Tibial artery (tissue), 4 donors: ENCODE results near the gene MYBBP1A.

Source experiments
- DNase-seq, 2 donors: peaks; one replicate each; pipeline ENCODE4 v3.0.0-alpha.2; 2019
- H3K27ac ChIP-seq, 2 donors: fragments of 200-600 bp; sonication (generic) in 1 of 2; 1 replicate in 1 of 2; 2 replicates in 1 of 2; pipeline ENCODE4 v1.5.1; 2018 to 2019; ENCODE audit warnings: mild to moderate bottlenecking in 1 of 2
- H3K27me3 ChIP-seq, 2 donors: fragments of 200-600 bp; sonication (generic) in 1 of 2; one replicate each; pipeline versions ENCODE4 v1.5.1 to v1.6.0; 2016 to 2019
- H3K36me3 ChIP-seq, 3 donors: fragments of 200-600 bp; sonication (generic) in 2 of 3; one replicate each; pipeline ENCODE4 v1.5.1; 2016 to 2019; ENCODE audit warnings: mild to moderate bottlenecking in 2 of 3
- H3K4me1 ChIP-seq, 4 donors: fragments of 200-600 bp; sonication (generic) in 2 of 4; 1 replicate in 3 of 4; 2 replicates in 1 of 4; pipeline ENCODE4 v1.5.1; 2016 to 2019
- H3K4me3 ChIP-seq, 2 donors: fragments of 200-600 bp; sonication (generic) in 1 of 2; 1 replicate in 1 of 2; 2 replicates in 1 of 2; pipeline ENCODE4 v1.5.1; 2018 to 2019; ENCODE audit warnings: mild to moderate bottlenecking in 2 of 2
- H3K9me3 ChIP-seq, 3 donors: fragments of 200-600 bp; sonication (generic) in 1 of 3; one replicate each; pipeline ENCODE4 v1.5.1; 2016 to 2019
- CTCF ChIP-seq, 2 experiments: fragments of 200-600 bp in 1 of 2; fragments of 450-650 bp in 1 of 2; IDR thresholded peaks; one replicate each; pipeline ENCODE4 v1.5.1; 2017 to 2019; ENCODE audit warnings: antibody characterized with exemption in 2 of 2, mild to moderate bottlenecking in 1 of 2, moderate library complexity in 1 of 2
- intact Hi-C: fragments of 100-400 bp; cut with DNase I; formaldehyde crosslinking; loops from one replicate; pipeline ENCODE4 v1.15.0; 2023; ENCODE audit warnings: low total_unique reads

The MYBBP1A gene

DNA sequence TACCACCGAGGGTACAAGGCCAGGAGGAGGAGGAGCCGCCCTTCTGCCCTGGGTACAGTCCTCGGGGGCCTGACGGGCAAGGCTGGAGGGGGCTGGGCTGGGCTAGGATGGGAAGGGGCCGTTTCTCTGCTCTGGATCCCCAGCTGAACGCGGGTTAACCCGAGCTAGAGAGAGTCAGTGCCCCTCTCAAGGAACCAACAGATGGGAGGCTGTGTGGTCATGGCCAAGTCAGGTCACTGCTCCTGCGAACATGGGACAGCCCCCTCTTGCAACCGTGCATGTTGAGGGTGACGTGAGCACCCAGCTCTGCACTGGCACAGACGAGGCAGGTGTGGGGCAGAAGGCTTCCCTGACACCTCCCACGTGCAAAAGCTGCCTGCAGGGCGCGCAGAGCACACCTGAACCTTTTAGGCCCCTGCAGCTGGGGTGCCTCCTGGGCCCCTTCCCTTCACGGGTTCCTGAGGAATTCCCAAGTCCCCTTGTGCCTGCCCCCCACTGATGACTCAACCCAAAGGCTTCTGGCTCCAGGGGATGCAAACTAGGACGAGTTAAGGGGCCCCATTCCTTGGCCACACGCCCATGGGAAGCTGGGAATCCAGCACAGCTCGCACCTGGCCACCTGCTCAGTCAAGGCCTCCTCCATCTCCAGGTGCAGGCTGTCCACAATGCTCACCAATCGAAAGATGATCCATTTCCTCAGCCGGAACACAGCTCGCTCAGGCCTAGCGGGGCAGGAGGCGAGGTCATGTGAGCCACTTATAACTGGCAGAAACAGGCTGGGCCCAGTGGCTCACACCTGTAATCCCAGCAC lies 6.3 kb downstream of the MYBBP1A start:
- Histone ChIP-seq H3K27ac (no peak overlapping the region), H3K9me3 (no peaks in the 10 kb centered on the region), H3K36me3 (peaks cover 76 to 100% (median 85%) of the 10 kb centered on the region in 3 donors), H3K27me3 (no peaks in the 10 kb centered on the region), H3K4me1 (peaks cover 0 to 6% (median 5%) of the 10 kb centered on the region in 4 donors), H3K4me3 (no peak overlapping the region)
- no peak for DNase-seq
- no peak for TF ChIP-seq CTCF (IDR thresholded peaks at IDR 0.05)
- intact Hi-C loops, result loop anchor here (10.0 kb wide), 1 partner anchor 124 kb away; no protein-coding TSS in a partner anchor

GRCh38 chr17:4548061-4548461 lies 7.1 kb downstream of the MYBBP1A start:
- Histone ChIP-seq H3K4me1 (no peaks in the 10 kb centered on the region), H3K4me3 (no peak overlapping the region), H3K36me3 (peaks cover 73 to 100% (median 85%) of the 10 kb centered on the region in 3 donors), H3K9me3 (no peaks in the 10 kb centered on the region), H3K27me3 (no peaks in the 10 kb centered on the region), H3K27ac (no peak overlapping the region)
- intact Hi-C loops, result loop anchor here (10.0 kb wide), 1 partner anchor 123 kb away; no protein-coding TSS in a partner anchor
- TF ChIP-seq CTCF (IDR thresholded peaks at IDR 0.05), result no peak
- DNase-seq, result peak in 1 of 2 donors; percentile 62

- Histone ChIP-seq H3K27me3 (no peaks in the 10 kb centered on the region), H3K36me3 (peaks cover 73 to 100% (median 85%) of the 10 kb centered on the region in 3 donors), H3K27ac (no peak overlapping the region), H3K9me3 (no peaks in the 10 kb centered on the region), H3K4me1 (no peaks in the 10 kb centered on the region), H3K4me3 (no peak overlapping the region)
- no peak for DNase-seq
- intact Hi-C loops, result loop anchor here (10.0 kb wide), 1 partner anchor 123 kb away; no protein-coding TSS in a partner anchor
- no peak for TF ChIP-seq CTCF (IDR thresholded peaks at IDR 0.05)
Measured at GRCh38 chr17:4547118-4547906, 7.9 kb downstream of the MYBBP1A start.

DNA sequence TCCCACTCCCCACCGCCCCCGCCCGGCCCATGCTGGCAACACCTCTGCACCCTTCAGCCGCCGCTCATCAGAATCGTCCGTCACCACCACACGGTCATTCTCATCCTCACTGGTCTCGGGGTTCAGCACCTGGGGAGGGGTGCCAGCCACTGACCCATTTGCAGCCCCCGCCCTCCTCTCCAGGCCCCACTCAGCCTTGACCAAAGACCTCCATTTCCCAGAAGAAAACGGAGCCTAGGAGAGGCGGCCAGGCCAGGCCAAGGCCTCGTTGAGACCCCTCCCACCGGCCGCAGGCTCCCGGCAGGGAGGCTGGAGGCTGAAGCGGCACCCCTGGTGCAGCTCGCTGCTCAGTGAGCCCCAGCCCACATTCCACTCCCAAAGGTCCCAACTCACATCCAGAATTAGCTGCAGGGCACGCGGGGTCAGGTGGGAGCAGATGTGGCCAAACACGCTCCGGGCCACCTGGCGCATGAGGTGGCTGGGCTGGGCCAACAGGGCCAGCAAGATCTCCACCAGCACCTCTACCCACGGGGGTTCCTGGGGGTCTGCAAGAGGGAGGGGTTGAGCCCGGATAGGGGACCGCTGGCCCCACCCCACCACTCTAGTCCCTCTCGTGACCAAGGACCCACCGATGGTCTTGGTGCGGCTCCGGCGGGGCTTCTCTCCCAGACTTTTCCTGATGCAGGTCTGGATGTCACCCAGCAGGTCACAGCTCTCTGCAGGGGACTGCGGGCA lies 9.8 kb downstream of the MYBBP1A start:
- intact Hi-C loops, result loop anchor here (10.0 kb wide), 1 partner anchor 121 kb away; no protein-coding TSS in a partner anchor
- no peak for TF ChIP-seq CTCF (IDR thresholded peaks at IDR 0.05)
- Histone ChIP-seq H3K9me3 (no peaks in the 10 kb centered on the region), H3K27ac (no peak overlapping the region), H3K4me3 (no peak overlapping the region), H3K4me1 (peaks cover 0 to 11% (median 0%) of the 10 kb centered on the region in 4 donors), H3K27me3 (no peaks in the 10 kb centered on the region), H3K36me3 (peaks cover 65 to 100% (median 84%) of the 10 kb centered on the region in 3 donors)
- no peak for DNase-seq

DNA sequence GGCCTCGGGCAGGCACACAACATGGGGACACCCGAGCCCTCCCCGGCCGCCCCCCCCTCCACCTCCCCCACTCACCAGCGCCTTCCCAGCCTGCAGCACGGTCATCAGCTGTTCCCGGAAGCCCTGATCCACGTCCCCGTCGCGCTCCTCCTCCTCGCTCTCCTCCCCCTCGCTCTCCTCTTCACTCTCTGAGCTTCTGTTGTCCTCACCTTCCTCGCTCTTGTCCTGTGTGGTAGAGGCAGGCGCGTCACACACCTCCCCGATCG lies 10.3 kb downstream of the MYBBP1A start:
- Histone ChIP-seq H3K27me3 (no peaks in the 10 kb centered on the region), H3K9me3 (no peaks in the 10 kb centered on the region), H3K4me3 (no peak overlapping the region), H3K27ac (no peak overlapping the region), H3K4me1 (peaks cover 0 to 14% (median 0%) of the 10 kb centered on the region in 4 donors), H3K36me3 (peaks cover 64 to 100% (median 84%) of the 10 kb centered on the region in 3 donors)
- no peak for TF ChIP-seq CTCF (IDR thresholded peaks at IDR 0.05)
- intact Hi-C loops, result loop anchor here (10.0 kb wide), 1 partner anchor 120 kb away; no protein-coding TSS in a partner anchor
- DNase-seq, result no peak
